GM21390 (cell line): ENCODE measurements around the gene LRP3.
A peak's percentile ranks its signal among the peaks of the same experiment; 100 is the strongest.

Source experiments
- ATAC-seq: cut with Tn5 transposase; IDR thresholded peaks from one replicate; pipeline ENCODE4 v1.9.1; 2021; ENCODE audit not compliant: unreplicated experiment

Gene LRP3

DNA sequence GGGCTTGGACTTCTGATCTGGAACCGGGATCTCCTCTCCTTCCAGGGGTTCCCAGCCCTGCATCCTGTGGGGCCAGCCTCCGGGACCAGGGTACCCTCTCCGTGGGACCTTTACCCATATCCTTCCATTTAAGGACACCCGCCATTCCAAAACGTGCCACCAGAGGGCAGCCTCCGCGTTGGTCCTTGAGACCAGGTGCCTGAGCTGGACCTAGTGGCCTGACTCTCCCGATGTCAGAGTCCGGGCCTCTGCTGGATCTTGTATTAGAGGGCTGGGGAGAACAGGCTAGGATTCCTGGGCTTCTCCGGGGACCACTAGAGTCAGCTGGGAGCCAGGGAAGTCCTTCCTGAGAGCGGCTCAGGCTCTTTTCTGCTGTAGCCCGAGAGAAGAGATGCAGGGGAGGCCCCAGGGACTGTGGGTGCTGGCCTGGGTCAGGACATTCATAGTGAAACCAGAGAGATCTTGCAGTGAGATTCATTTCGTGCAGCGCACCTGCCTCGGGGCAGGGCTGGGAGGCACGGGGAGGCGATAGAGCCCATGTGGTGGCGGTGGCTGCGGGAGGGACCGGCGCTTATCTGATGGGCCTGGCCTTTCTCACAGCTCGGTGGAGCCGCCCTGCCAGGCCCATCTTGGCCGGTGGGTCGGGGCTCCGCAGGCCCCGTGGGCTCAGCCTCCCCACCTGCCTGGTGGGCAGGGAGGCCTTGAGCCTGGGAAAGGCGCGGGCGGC lies 41.3 kb downstream of the LRP3 start:
- ATAC-seq, result peak; percentile 92

DNA sequence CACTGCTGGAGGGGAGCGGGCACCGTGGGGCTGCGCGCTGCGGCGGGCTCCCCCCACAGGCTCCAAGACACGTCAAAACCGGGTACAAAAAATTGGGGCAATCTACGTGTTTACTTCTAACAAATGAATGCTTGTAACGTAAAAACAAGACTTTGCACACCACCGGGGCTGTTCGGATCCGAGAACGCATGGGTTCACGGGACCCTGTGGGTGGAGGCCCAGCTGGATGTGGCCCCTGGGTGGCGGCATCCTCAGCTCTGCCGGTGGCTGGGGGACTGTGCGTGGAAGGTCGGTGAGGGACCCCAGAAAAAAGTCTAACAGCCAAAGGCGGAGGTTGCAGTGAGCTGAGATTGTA lies 41.8 kb downstream of the LRP3 start:
- no peak for ATAC-seq

DNA sequence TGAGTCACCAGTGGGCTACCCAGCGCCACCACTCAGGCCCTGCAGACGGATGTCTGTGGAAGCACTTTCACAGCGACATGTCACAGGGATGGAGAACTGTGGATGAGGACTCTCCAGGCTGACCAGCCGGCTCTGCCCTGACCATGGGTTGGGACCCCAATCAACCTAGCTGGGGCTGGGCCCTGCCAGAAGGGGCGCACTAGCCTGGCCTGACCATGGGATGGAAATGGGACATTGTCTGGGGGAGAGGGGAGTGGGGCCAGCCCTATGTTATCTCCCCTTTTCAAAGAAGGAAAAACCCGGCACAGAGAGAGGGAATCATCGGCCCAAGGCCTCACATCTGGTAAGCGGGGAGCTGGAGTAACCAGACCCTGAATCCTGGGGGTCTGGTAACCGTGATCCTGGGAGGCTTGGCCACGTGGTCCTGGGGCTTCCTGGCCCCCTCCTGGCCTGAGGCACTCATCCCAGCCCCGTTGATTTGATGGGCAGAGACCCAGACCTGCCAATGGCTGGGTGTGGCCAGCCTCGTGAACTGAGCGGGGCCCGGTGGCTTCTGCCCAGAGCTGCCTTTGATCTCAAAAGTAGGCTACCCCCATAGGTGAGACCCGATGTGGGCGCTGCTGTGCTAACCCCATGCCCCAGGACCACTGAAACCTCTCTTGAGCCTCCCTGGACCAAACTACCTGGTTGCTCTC lies 42.7 kb downstream of the LRP3 start:
- no peak for ATAC-seq

DNA sequence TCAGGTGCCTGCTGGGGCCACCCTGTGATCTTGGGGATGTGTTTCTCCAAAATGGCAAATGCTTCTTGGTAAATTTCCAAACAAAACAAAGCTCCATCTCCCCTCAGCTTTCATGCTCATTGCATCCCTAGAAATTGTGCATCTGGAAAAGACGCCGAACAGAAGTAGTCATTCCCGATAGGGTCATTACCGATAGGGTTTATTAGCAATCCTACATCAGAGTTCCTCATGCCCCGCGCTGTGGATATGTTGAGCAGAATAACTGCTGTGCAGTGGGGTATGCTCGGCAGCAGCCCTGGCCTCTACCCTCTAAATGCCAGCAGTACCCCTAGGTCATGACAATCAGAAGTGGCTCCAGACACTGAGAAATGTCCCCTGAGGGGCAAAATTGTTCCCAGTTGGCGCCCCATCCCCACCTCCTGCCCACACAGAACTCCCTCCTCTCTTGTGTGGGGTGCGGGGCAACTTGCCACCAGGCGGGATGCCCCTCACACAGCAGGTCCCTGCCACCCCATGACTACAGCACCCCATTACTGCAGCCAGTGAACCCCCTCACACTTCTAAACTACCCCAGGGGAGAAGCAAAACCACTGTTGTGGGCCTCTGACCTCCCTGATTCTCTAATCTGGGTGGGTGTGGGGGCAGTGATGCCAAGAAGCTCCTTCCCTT lies 44.5 kb downstream of the LRP3 start:
- no peak for ATAC-seq

DNA sequence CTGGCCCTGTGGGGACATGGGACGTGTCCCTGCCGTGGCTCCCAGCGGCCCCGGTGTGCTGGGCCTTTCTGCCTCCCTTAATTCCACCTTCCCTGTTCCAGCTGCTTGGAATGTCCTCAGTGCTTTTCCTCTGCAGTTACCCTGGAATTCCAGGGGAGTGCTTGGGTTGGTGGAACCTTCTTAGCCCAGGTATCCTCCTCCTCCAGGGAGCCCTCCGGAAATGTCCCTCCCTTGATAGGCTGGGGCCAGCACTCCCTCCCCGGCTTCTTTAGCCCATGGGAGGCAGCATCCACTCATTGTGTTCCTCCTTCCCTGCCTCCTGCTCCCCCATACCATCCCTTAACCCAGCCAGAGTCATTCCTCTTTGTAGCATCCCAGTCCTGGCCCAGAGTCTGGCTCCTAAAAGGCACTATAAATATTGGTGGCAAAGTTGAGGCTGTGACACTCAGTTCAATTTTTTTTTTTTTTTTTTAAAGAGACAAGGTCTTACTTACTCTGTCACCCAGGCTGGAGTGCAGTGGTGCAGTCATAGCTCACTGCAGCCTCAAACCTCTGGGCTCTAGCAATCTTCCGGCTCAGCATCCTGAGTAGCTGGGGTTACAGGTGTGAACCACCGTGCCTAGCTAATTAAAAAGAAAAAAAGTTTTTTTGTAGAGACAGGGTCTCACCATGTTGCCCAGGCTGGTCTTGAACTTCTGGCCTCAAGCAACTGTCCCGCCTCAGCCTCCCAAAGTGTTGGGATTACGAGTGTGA lies 45.3 kb downstream of the LRP3 start:
- no peak for ATAC-seq

DNA sequence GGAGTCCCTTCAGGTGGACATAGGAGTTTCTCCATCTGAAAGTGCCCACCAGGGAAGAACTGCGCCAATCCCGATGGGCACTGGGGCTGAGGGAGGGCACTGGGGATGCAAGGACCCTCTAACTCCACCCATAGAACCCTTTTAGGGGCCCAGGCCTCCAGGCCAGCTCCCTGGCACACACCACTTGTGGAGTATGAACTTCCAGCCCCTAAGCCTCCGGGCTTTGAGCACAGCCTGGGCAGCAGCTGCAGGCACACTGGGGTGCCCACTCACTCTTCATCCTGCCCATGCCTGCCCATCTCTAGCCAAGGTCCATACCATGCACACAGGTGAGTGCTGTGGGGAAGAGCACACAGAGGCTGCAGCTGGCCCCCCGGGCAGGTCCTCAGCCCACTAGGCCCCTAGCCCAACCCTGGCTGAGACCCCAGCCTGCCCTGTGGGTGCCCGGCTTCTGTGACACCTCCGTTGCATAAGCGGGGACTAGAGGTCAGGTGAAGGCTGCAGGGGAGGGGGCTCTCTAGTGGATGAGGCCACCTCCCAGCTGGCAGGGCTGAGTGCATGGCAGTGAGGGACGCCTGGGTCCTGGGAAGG lies 46.1 kb downstream of the LRP3 start:
- ATAC-seq, result no peak

DNA sequence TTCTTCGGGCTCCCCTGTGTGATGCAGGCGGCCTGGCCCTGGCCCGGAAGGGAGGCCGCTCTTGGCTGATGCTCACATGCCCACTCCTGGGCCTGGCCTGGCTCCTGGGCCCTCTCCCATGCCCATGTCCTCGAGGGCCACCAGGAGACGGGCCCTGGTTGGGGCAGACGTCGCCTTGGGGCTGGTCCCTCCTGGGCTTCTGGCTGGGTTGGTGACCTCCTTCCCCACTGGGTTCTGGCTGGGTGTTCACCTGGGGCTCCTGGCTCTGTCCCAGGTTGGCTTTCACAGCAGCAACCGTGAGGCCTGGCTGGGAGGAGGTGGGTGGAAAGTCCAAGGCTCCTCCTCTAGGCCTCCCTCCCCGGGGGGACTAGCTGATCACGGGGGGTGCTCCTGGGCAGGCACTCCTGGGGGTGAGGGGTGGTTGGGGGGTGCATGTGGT lies 47.0 kb downstream of the LRP3 start:
- ATAC-seq, result no peak

DNA sequence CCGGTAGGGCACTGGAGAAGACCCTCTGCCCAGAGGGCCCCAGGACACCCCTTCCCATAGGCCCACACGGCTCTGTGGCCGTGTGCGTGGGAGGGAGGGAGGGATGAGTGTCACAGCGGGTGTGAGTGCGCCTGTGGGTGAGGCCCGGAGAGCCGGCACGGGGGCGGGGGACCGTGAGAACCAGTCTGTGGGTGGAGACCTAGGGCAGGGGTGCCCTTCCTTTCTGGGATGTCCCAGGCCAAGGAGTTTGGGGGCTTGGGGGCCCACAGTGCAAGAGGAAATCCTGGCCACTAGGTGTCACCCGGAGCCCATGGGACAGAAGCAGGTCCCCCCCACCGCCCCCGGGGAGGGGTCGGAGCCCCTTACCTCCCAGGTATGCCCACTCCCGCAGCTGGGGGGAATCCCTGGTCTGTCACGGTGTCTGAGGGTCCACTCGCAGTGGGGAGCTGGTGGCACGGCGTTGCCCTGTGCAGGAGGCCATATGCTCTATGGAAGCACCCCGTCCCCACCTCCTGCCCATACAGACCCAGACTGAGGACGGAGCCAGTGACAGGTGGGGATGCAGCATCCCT lies 47.5 kb downstream of the LRP3 start:
- ATAC-seq, result no peak

DNA sequence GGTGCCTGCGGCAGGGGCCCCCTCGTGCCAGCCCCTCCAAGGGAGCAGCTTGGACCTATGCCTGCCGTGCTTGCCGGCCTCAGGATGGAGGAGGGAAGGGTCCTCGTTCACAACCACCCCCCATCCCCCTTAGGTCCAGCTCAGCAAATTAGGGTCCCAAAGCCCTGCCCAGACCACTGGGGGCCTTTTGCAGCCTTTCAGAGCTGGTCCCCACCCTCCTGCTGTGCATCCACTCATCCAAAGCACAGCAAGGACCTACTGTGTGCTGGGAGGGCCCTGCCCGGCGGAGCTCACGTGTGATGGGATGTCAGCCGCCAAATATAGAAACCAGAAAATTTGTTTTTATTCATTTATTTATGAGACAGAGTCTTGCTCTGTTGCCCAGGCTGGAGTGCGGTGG lies 48.0 kb downstream of the LRP3 start:
- no peak for ATAC-seq

DNA sequence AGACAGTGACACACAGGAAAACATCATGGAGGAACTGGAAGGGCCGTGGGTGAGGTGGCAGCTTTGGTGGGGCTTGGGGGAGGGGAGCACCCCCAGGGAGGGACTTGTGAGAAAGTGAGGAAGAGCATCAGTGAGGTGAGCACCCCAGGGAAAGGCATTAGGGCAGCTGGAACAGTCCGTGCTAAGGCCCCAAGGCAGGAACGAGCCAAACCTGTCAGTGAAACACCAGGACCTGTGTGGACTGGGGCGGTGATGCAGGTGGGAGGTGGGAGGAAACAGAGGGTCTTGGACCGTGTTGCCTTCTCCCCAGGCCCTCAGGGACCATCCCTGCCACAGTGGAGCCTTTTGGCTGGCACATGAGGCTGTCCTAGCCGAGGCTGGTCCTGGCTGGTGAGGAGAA lies 48.8 kb downstream of the LRP3 start:
- no peak for ATAC-seq

DNA sequence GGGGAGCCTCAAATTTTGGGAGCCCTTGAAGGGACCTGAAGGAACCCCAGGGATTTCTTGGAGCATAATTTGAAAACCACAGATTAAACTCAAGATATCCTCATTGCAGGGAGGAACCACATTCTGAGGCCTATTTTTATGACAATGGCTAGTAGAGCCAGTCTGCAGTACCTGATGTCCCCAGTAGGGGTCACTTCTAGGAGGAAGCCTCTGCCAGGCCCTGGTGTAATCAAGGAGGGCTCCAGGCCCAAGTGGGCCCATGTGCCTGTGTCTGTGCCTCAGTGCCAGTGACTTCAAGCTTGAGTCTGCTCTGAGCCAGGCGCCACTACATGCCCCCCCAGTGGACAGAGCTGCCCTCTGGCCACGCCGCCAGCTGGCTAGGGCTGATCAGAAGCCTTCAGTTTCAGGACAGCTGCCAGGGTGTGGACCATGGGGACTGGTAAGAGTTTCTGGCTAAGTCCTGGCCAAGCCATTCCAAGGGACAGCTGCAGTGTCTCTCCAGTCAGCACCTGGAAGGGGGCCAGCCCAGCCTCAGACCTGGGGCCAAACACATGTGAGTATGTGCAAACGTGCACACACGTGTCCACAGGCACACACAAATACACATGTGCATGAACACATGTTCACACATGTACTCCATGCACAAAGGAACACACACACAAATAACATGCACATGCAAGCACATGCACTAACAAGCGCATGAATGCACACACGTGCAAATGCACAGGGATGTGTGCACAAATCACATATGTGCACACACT lies 52.0 kb downstream of the LRP3 start:
- no peak for ATAC-seq

DNA sequence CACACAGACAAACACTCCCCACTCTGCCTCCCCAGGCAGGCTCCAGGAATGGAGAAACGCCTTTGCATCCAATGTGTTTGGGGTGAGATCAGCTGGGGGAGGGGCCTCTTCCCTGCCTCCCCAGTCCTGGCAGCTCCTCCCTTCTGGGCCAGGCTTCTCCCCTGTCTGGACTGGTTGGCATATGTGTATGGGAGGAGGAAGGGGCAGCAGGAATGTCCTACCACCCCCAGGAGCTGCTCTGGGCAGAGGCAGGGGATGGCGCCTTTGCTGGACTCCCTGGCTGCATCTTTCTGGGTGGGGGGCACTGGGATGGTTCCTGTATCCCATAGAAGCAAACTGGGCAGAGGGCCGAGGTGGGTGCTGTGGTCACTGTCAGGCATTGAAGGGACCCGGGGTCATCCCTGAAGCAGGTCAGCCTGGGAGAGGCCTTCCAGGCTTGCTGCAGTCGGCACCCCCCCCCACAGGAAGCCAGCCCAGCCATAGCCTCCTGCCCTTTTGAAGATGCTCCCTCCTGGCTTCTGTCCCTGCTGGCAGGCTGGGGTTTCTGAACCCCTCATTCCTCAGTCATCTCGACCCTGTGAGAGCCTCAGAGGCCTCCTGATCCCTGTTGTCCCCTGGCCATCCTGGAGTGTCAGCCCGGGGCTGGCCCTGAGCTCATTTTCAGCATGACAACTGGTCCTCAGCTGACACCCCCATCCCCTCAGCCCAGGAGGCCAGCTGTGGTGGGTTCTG lies 52.7 kb downstream of the LRP3 start:
- no peak for ATAC-seq

DNA sequence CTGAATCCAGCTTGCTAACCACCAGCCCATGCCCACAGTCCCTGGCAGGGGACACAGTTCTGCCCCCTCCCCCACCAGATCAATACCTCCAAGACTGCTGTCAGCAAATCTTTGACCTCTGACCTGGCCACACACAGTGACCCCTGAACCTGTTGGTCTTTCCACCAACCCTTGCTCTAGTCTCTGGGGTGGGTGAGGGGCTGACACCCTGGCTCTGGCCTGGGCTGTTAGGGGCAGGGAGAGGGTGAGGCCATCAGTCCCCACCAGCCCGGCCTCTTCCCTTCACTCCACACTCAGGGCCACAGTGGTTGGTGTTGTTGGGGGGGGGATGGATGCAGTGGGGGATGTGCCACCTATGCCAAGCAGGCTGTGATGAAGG lies 53.3 kb downstream of the LRP3 start:
- no peak for ATAC-seq

DNA sequence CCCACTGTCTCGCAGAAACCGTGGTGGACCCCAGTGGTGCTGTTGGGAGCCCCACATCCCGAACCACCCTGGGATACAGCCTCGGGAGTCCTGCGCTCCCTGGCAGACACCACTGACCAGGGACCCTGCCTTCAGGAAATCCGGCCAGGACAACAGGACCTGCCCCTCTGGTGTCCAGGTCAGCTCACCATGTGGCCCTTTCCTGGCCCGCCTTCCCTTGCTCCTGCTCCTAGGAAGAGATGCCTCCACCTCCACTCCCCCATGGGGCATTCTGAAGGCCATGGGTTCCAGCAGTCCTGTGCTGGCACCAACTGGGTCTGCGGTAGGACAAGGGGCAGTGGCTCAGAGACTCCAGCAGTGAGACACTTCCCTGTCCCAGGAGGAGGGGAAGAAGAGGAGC lies 54.0 kb downstream of the LRP3 start:
- no peak for ATAC-seq

DNA sequence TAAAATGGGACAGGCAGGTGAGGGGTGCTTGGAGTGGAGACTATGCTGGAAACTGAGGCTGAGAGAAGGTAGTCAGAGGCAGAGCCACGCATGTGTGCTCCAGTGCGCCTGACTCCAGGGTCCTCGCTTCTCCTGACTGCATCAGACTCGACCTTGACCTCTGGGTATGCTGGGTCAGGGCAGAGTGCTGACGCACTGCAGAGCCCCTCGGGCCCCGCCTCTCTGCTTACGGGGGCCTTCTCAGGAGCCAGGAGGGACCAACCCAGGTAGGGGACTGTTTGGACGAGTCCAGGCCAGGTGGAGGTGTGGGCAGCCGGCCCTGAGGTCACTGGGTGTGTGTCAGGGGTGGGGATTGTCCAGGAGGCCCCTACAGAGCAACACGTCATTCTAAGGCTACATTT lies 54.4 kb downstream of the LRP3 start:
- ATAC-seq, result no peak

DNA sequence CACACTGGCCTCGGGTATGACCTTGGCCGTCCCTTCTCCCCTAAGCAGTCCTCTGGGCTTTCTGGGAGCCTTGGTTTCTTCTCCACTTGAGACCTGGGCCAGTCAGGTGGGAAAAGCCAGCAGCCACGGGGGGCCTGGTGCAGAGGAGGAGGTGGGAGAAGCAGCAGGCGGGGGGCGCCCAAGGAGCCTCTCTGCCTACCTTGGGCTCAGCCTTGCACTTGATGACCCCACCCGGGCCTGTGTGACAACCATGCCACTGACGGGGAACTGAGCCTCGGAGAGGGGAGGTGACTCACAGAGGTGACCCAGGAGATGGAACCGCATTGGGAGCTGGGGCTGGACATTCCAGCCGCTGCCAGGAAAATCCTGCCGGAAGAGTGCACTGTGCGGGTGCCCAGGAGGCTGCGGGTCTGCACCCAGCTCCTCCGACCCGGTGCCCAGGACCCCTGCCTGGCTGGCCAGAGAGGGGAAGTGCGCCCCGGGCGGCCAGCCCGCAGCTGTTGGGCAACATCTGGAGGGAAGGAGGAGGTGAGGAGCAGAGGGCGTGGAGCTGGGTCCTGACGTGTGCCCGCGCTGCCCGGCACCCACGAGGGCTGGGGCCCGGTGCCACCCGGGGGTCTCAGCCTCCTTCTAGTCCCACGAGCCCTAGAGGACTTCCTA lies 55.0 kb downstream of the LRP3 start:
- ATAC-seq, result no peak

DNA sequence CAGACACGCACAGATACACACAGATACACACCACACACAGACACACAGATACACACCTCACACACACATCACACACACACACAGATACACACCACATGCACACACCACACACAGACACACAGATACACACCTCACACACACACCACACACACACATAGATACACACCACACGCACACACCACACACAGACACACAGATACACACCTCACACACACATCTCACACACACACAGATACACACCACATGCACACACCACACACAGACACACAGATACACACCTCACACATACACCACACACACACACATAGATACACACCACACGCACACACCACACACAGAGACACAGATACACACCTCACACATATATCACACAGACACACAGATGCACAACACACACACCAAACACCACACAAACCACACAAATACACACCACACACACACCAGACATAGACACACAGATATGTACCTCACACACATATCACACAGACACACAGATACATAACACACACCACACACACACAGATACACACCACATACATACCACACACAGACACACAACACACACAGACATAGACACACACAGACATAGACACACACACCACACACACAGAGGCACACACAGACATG lies 55.7 kb downstream of the LRP3 start:
- ATAC-seq, result no peak

DNA sequence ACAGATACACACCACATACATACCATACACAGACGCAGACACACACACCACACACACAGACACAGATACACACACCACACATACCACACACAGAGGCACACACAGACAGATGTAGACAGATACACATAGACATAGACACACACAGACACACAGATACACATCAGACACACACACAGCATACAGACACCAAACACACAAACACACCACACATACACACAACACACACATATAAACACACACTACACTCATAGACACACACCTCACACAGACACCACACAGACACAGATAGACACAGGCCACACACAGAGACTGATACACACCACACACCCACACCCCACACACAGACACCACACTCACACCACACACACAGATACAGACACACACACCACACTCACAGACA lies 56.4 kb downstream of the LRP3 start:
- ATAC-seq, result no peak

DNA sequence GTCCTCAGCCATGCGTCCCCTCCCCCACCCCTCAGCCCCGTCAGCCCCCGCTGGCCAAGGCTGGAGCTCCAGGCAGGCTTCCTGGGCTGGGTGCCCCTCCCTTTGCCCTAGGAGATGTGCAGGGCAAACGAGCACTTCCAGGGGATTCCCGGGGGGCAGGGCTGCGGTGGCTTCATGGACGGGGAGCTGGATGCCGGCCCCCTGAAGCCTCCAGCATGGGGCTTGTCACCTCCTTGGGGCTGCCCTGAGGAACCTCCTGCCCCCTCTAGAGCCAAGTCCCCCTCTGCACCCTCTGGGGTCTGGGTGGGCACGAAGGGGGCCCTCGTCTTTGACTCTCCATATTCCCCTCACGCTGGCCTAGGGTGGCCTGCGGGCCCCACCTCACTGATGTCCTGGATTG lies 56.9 kb downstream of the LRP3 start:
- no peak for ATAC-seq
